H9 (cell line): ENCODE data around the gene NFAM1. TPM values are rescaled to one million over a fixed set of nuclear protein-coding genes. Genes with fewer than 3 reads are reported as not detected.

ENCODE experiments used
- DNase-seq: peaks from one replicate; pipeline ENCODE4 v3.0.0-alpha.2; 2017
- H2AFZ ChIP-seq: one replicate; pipeline ENCODE4 v1.6.1; 2013; ENCODE audit warnings: mild to moderate bottlenecking, low read length, control low read depth, moderate library complexity
- H2AK5ac ChIP-seq: 2 replicates; pipeline ENCODE4 v1.6.1; 2013; ENCODE audit warnings: low read length, control low read depth, mixed read lengths; ENCODE audit not compliant: insufficient read length
- H2BK120ac ChIP-seq: one replicate; pipeline ENCODE4 v1.6.1; 2013; ENCODE audit warnings: low read depth, mild to moderate bottlenecking, low read length, control low read depth, inconsistent platforms; ENCODE audit not compliant: poor library complexity, severe bottlenecking
- H2BK12ac ChIP-seq: 2 replicates; pipeline ENCODE4 v1.6.1; 2013; ENCODE audit warnings: low read length, control low read depth, mixed read lengths, low read depth; ENCODE audit not compliant: insufficient read length
- H2BK15ac ChIP-seq: 2 replicates; pipeline ENCODE4 v1.6.1; 2013; ENCODE audit warnings: low read depth, low read length, control low read depth
- H2BK20ac ChIP-seq: one replicate; pipeline ENCODE4 v1.6.1; 2013; ENCODE audit warnings: low read depth, mild to moderate bottlenecking, low read length, control low read depth, inconsistent platforms; ENCODE audit not compliant: poor library complexity, severe bottlenecking
- H2BK5ac ChIP-seq: 2 replicates; pipeline ENCODE4 v1.6.1; 2013; ENCODE audit warnings: low read length, control low read depth, mixed read lengths; ENCODE audit not compliant: insufficient read length
- H3K14ac ChIP-seq: 2 replicates; pipeline ENCODE4 v1.6.1; 2013; ENCODE audit warnings: low read length, control low read depth; ENCODE audit not compliant: insufficient read depth
- H3K18ac ChIP-seq: 2 replicates; pipeline ENCODE4 v1.6.1; 2013; ENCODE audit warnings: low read depth, mild to moderate bottlenecking, mixed read lengths, low read length, control low read depth; ENCODE audit not compliant: insufficient read length
- H3K23ac ChIP-seq: 2 replicates; pipeline ENCODE4 v1.6.1; 2013; ENCODE audit warnings: low read length, control low read depth, mixed read lengths, low read depth; ENCODE audit not compliant: insufficient read length
- H3K23me2 ChIP-seq: 2 replicates; pipeline ENCODE4 v1.6.1; 2013; ENCODE audit warnings: low read depth, mild to moderate bottlenecking, mixed read lengths, low read length, control low read depth; ENCODE audit not compliant: insufficient read length, poor library complexity, severe bottlenecking
- H3K27ac ChIP-seq: 2 replicates; pipeline ENCODE4 v1.5.1; 2013; ENCODE audit warnings: low read length, control low read depth, mixed read lengths, low read depth; ENCODE audit not compliant: insufficient read length
- H3K27me3 ChIP-seq: 2 replicates; pipeline ENCODE4 v1.6.1; 2013; ENCODE audit warnings: low read length, control low read depth, inconsistent platforms; ENCODE audit not compliant: insufficient read depth
- H3K4ac ChIP-seq: 2 replicates; pipeline ENCODE4 v1.6.1; 2013; ENCODE audit warnings: low read depth, mild to moderate bottlenecking, control low read depth, inconsistent platforms, low read length, moderate library complexity
- H3K4me1 ChIP-seq: 2 replicates; pipeline ENCODE4 v1.6.1; 2013; ENCODE audit warnings: low read length, control low read depth, inconsistent platforms; ENCODE audit not compliant: insufficient read depth
- H3K4me2 ChIP-seq: 2 replicates; pipeline ENCODE4 v1.6.1; 2013; ENCODE audit warnings: low read length, control low read depth, mixed read lengths; ENCODE audit not compliant: insufficient read length, insufficient read depth
- H3K56ac ChIP-seq: 2 replicates; pipeline ENCODE4 v1.6.1; 2013; ENCODE audit warnings: low read depth, mild to moderate bottlenecking, mixed read lengths, low read length, control low read depth; ENCODE audit not compliant: insufficient read length
- H3K79me1 ChIP-seq: 2 replicates; pipeline ENCODE4 v1.6.1; 2013; ENCODE audit warnings: low read depth, mild to moderate bottlenecking, moderate library complexity, low read length, control low read depth, inconsistent platforms; ENCODE audit not compliant: insufficient read depth, poor library complexity, severe bottlenecking
- H3K79me2 ChIP-seq: 2 replicates; pipeline ENCODE4 v1.6.1; 2013; ENCODE audit warnings: low read length, control low read depth, inconsistent platforms; ENCODE audit not compliant: insufficient read depth
- H3K9ac ChIP-seq: 2 replicates; pipeline ENCODE4 v1.6.1; 2013; ENCODE audit warnings: low read length, control low read depth, mixed read lengths; ENCODE audit not compliant: insufficient read length; ENCODE audit errors: extremely low read depth
- H3K9me3 ChIP-seq: one replicate; pipeline ENCODE4 v1.6.1; 2013; ENCODE audit warnings: low read depth, low read length, inconsistent platforms; ENCODE audit not compliant: control insufficient read depth
- H3T11ph ChIP-seq: one replicate; pipeline ENCODE4 v1.6.1; 2013; ENCODE audit warnings: mild to moderate bottlenecking, low read length, control low read depth, inconsistent platforms
- H4K20me1 ChIP-seq: one replicate; pipeline ENCODE4 v1.6.1; 2013; ENCODE audit not compliant: control insufficient read depth, insufficient read length, insufficient read depth
- H4K5ac ChIP-seq: 2 replicates; pipeline ENCODE4 v1.6.1; 2013; ENCODE audit warnings: low read depth, mild to moderate bottlenecking, mixed read lengths, low read length, control low read depth; ENCODE audit not compliant: insufficient read length
- H4K8ac ChIP-seq: replicated peaks from 2 replicates; pipeline ENCODE4 v1.6.1; 2013; ENCODE audit warnings: low read length, control low read depth, mixed read lengths, low read depth; ENCODE audit not compliant: insufficient read length
- H4K91ac ChIP-seq: 2 replicates; pipeline ENCODE4 v1.6.1; 2013; ENCODE audit warnings: low read depth, mild to moderate bottlenecking, moderate library complexity, mixed read lengths, low read length, control low read depth; ENCODE audit not compliant: insufficient read length
- H3K27ac Mint-ChIP-seq, 3 experiments: 2 replicates in 2 of 3; 3 replicates in 1 of 3; pipeline ENCODE4 v1.8.0; 2020 to 2021; ENCODE audit warnings: mixed read lengths in 3 of 3, mild to moderate bottlenecking in 1 of 3, moderate library complexity in 1 of 3
- H3K27me3 Mint-ChIP-seq: 2 replicates; pipeline ENCODE4 v1.8.0; 2021; ENCODE audit warnings: low read depth, mild to moderate bottlenecking, moderate library complexity, mixed read lengths
- H3K36me3 Mint-ChIP-seq, 3 experiments: 2 replicates in 2 of 3; 3 replicates in 1 of 3; pipeline ENCODE4 v1.8.0; 2020 to 2021; ENCODE audit warnings: low read depth in 3 of 3, mixed read lengths in 3 of 3; ENCODE audit not compliant: insufficient read depth in 1 of 3
- H3K4me1 Mint-ChIP-seq, 2 experiments: 2 replicates each; pipeline ENCODE4 v1.8.0; 2020; ENCODE audit warnings: mixed read lengths in 2 of 2
- H3K4me3 Mint-ChIP-seq, 2 experiments: 2 replicates in 1 of 2; 3 replicates in 1 of 2; pipeline ENCODE4 v1.8.0; 2020 to 2021; ENCODE audit warnings: mild to moderate bottlenecking in 2 of 2, mixed read lengths in 2 of 2, moderate library complexity in 1 of 2
- H3K9me3 Mint-ChIP-seq, 2 experiments: 2 replicates in 1 of 2; 3 replicates in 1 of 2; pipeline ENCODE4 v1.8.0; 2020; ENCODE audit warnings: mild to moderate bottlenecking in 2 of 2, mixed read lengths in 2 of 2, moderate library complexity in 1 of 2
- CTCF ChIP-seq: fragments of 200-600 bp; sonication (generic); conservative IDR thresholded peaks from 3 replicates; pipeline ENCODE4 v1.8.0; 2021; ENCODE audit warnings: antibody characterized with exemption, mild to moderate bottlenecking
- WGBS: extraction: QIAGEN DNeasy Blood & Tissue Kit; methylation state at CpG from one replicate; pipeline ENCODE4 v1.1.7; 2013; ENCODE audit warnings: missing lambda C conversion rate, low lambda C conversion rate, mixed read lengths; ENCODE audit not compliant: insufficient read length; ENCODE audit errors: extremely low coverage; 5-methylcytosine and 5-hydroxymethylcytosine counted together
- total RNA-seq: library from RNA; stranded (reverse); gene quantifications from 2 replicates; pipeline ENCODE4 v1.2.1, GENCODE V29; 2021

The NFAM1 gene
- total RNA-seq, 1 experiment from 2014 or later: 0.68 TPM

GRCh38 chr22:42346722-42347121 is 85.5 kb downstream of the NFAM1 start:
- H4K20me1 ChIP-seq: no peaks in the 10 kb centered on the region
- no peak overlapping the region for H4K91ac ChIP-seq
- H3K79me2 ChIP-seq: no peaks in the 10 kb centered on the region
- no peak overlapping the region for H3K4me2 ChIP-seq
- no peak overlapping the region for H3K56ac ChIP-seq
- H3K9ac ChIP-seq: no peak overlapping the region
- no peak overlapping the region for H2BK5ac ChIP-seq
- no peak overlapping the region for H2BK12ac ChIP-seq
- H3K36me3 Mint-ChIP-seq: no peaks in the 10 kb centered on the region
- H3K27me3 Mint-ChIP-seq: peaks cover 29% of the 10 kb centered on the region
- DNase-seq: no peak
- H3K23me2 ChIP-seq: peaks cover 6% of the 10 kb centered on the region
- no peak overlapping the region for H4K8ac ChIP-seq
- no peak overlapping the region for H3K4ac ChIP-seq
- H2BK20ac ChIP-seq: no peak overlapping the region
- H3K18ac ChIP-seq: no peak overlapping the region
- no peak overlapping the region for H3K4me3 Mint-ChIP-seq
- H3K4me1 Mint-ChIP-seq: peaks cover 22 to 36% of the 10 kb centered on the region in 2 experiments
- no CpG with 5 or more reads among the region's 8 CpGs for WGBS
- no peak overlapping the region for H3K27ac ChIP-seq
- H3K4me1 ChIP-seq: no peaks in the 10 kb centered on the region
- H2BK15ac ChIP-seq: no peak overlapping the region
- peak overlapping the region in 1 of 3 experiments; percentile 43; a peak in 1 of 7 replicates for H3K27ac Mint-ChIP-seq
- no peak overlapping the region for H2AK5ac ChIP-seq
- no peak overlapping the region for H4K5ac ChIP-seq
- H3K9me3 Mint-ChIP-seq: peaks cover 0 to 2% of the 10 kb centered on the region in 2 experiments; a peak in 2 of 5 replicates
- no peak overlapping the region for H2BK120ac ChIP-seq
- no peak overlapping the region for H3K14ac ChIP-seq
- TF ChIP-seq CTCF: no peak
- H3T11ph ChIP-seq: no peak overlapping the region
- H3K27me3 ChIP-seq: no peaks in the 10 kb centered on the region
- H3K9me3 ChIP-seq: no peaks in the 10 kb centered on the region
- H3K23ac ChIP-seq: no peak overlapping the region
- H2AFZ ChIP-seq: no peak overlapping the region
- H3K79me1 ChIP-seq: no peaks in the 10 kb centered on the region
